GM13977 (cell line): ENCODE data around the gene MRPL28.

Experiments
- DNase-seq: peaks from one replicate; pipeline ENCODE4 v3.0.0; 2012; ENCODE audit warnings: low spot score
- in situ Hi-C: fragments of 300-500 bp; cut with MboI; formaldehyde crosslinking; loops from one replicate; pipeline ENCODE4 v1.12.0; 2022; ENCODE audit warnings: low sequenced_read_pairs, low pct_unique_long_range_greater_than_20kb, mixed read lengths, inconsistent platforms; ENCODE audit not compliant: unreplicated experiment
- TF ChIP-seq, protein P1 (sequence below): IDR thresholded peaks from 2 replicates; pipeline ENCODE4 v1.5.1; 2012; ENCODE audit warnings: mild to moderate bottlenecking, control low read depth; ENCODE audit not compliant: insufficient read depth; ENCODE audit errors: extremely low read depth, missing control alignments

Gene MRPL28

DNA sequence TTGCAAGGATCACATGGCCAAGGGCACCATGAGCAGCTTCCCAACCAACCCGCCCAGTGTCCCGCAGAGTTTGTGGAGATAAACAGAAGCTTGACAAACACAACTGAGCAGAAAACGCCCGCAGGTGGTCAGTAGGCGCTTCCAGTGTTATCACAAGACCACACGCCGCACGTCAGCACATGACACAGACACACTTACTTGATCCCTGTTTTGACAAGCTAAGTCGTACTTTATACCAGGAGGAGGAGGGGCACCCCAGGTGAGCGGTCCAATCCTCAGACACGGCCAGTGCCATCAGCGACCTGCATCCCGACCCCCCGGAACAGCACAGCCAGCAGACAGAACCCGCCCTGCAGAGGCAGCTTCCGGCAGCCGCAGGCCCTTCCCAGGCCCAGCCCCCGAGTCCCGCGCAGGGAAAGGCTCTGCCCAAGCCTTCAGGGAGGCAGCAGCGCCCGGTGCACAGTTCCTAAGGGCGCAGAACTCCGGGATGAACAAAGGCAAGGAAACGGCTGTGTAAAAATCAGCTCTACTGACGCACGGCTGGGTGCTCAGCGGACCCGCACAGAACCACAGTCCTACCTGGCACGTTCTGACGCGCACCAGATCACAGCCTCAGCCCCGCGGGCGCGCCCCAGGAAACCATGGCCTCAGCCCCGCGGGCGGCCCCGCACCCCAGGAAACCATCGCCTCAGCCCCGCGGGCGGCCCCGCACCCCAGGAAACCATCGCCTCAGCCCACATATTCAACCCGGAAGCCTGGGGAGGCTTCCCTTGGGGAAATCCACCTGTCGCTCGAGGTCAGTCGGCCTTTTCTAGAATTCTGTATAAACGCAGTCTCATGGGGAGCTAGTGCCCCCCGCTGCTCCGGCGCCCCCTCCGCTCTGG, 45.6 kb downstream of the MRPL28 start:
- peak; percentile 78 for DNase-seq
- in situ Hi-C loops, result no loop called here
- TF ChIP-seq, protein P1, sequence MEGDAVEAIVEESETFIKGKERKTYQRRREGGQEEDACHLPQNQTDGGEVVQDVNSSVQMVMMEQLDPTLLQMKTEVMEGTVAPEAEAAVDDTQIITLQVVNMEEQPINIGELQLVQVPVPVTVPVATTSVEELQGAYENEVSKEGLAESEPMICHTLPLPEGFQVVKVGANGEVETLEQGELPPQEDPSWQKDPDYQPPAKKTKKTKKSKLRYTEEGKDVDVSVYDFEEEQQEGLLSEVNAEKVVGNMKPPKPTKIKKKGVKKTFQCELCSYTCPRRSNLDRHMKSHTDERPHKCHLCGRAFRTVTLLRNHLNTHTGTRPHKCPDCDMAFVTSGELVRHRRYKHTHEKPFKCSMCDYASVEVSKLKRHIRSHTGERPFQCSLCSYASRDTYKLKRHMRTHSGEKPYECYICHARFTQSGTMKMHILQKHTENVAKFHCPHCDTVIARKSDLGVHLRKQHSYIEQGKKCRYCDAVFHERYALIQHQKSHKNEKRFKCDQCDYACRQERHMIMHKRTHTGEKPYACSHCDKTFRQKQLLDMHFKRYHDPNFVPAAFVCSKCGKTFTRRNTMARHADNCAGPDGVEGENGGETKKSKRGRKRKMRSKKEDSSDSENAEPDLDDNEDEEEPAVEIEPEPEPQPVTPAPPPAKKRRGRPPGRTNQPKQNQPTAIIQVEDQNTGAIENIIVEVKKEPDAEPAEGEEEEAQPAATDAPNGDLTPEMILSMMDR, result no peak

DNA sequence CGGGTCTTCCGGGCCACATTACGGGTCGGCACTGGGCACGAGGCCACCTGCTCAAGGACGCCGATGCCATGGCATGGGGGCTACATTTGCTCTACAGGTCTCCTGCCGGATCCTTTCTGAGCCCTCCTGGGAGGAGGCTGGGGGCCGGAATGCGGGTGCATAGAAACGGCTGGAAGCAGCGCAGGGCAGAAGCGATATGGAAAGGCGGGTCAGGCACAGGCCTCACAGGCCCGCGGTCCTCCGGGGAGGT, 46.2 kb downstream of the MRPL28 start:
- in situ Hi-C loops, result no loop called here
- TF ChIP-seq, protein P1, result no peak
- no peak for DNase-seq

DNA sequence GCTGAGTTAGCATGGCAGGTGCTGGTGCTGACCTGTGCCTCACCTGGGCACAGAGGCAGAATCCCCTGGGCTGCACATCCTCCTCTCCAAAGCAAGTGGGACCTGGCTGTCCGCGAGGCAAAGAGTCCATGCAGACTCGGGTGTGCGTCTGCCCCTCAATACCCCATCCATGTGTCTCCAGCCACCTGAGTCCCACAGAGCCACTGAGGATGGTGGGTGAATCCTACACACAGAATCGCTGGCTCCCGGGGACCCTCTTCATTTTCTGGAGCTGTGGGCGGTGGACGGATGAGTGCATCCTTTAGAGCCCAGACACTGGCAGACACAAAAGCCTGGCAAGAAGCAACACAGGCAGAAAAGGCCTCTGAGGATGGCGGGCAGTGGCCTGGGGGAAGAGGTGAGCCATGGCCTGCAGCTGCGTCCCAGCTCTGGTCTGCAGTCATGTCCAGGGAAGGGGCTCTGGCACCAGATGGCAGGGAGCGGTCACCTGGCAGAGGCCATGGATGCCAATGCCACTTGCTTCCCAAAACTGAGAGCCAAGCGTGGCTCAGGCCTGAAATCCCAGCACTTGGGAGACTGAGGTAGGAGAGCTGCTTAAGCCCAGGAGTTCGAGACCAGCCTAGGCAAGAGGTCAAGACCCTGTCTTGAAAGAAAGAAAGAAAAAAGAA, 47.7 kb downstream of the MRPL28 start:
- TF ChIP-seq, protein P1, result no peak
- in situ Hi-C loops, result no loop called here
- DNase-seq, result no peak

DNA sequence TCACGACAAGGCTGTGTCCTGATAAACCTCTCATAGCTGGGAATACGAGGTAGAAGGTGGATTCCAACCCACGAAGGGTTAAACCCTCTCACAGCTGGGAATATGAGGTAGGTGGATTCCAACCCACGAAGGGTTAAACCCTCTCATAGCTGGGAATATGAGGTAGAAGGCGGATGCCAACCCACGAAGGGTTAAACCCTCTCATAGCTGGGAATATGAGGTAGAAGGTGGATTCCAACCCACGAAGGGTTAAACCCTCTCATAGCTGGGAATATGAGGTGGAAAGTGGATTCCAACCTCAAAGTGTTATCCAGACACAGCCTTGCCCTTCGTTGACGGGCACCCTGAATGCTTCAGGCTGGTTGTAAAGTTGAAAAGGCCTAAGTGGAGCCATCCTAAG, 48.8 kb downstream of the MRPL28 start:
- no peak for DNase-seq
- in situ Hi-C loops, result no loop called here
- TF ChIP-seq, protein P1, result no peak

DNA sequence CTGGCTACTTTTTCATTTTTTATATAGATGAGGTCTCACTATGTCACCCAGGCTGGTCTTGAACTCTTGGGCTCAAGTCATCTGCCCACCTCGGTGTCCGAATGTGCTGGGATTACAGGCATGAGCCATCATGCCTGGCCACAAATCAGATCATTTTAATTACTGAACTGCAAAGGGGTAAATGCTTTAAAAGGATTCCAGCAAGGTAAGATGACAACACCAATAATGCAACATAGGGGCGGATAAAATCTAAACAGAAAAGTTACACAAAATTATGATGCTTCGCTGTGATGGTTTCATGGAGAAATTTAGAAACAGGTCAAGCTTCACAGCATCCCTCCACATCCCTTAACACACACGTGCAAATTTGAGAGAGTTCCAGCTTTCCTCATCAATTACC, 50.1 kb downstream of the MRPL28 start:
- no peak for DNase-seq
- in situ Hi-C loops, result no loop called here
- TF ChIP-seq, protein P1, result no peak

DNA sequence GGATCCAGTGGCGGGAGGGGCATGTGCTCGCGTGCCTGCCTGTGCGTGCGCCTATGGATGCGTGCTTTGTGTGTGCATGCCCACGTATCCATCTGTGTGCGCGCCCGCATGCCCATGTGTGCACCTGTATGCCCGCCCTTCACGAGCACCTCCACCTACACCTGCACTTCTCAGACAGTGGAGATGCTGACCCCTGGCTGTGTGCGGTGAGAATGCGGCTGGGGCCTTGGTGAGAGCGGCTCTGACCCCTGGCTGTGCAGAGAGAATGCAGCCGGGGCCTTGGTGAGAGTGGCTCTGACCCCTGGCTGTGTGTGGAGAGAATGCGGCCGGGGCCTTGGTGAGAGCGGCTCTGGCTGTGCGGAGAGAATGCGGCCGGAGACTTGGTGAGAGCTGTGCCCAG, 51.7 kb downstream of the MRPL28 start:
- in situ Hi-C loops, result no loop called here
- TF ChIP-seq, protein P1, result peak; percentile 22
- no peak for DNase-seq
